Measurements from ENCODE around the gene SNCAIP. TPM values are rescaled to one million over a fixed set of nuclear protein-coding genes. Genes with fewer than 3 reads are reported as not detected.

SNCAIP gene
- polyA plus RNA-seq, 4 donors, result 19.9 to 32.9 (median 31.0) TPM

GRCh38 chr5:122420537-122421236 is 108.7 kb downstream of the SNCAIP start:
- no peak for DNase-seq (ENCODE audit: low read depth in 4 of 4, low spot score in 3 of 4)

DNA sequence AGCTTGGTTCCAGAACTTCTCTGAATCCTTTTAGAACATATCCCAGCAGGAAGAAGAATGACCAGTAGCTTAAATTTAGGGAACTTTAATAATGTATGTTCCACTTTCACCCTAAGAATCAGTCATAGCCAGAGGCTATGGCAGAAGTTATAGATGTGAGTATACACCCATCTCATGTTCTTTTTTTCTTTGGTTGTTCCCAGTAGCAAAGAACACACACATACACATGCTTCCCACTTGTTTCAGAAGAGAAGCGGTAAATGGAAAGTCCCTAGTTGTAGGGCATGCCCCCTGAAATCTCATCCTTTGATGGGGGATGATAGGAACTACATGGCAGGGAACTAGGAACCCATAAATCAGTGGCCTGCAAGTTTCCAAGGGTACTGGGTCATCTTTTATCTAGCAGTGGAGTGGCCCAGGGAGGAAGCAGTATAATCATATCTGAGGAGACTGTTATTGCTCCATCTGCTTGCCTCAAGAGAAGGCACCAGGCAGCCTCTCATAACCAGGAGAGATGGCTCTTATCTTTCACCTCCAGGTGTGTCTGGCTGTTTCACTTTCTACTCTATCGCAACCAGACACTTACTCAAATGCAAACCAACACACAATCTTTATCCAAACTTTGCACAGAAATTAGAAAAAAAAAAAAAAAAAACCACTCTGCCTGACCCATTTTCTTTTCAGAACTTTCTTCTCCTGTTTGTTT is 109.5 kb downstream of the SNCAIP start:
- DNase-seq (ENCODE audit: low read depth in 4 of 4, low spot score in 3 of 4), result no peak

DNA sequence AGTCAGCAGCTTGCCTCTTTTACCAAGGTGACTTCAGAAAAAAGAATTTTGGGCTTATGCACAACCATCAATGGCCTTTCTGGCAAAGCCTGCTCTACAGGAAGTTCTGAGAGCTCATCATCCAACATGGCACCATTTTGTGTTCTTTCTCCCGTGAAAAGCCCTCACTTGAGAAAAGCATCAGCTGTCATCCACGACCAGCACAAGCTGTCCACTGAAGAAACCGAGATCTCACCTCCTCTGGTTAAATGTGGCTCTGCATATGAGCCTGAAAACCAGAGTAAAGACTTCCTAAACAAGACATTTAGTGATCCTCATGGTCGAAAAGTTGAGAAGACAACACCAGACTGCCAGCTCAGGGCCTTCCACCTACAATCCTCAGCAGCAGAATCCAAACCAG is 111.2 kb downstream of the SNCAIP start:
- no peak for DNase-seq (ENCODE audit: low read depth in 4 of 4, low spot score in 3 of 4)

GRCh38 chr5:122424132-122424531 is 112.1 kb downstream of the SNCAIP start:
- no peak for DNase-seq (ENCODE audit: low read depth in 4 of 4, low spot score in 3 of 4)

- DNase-seq (ENCODE audit: low read depth in 4 of 4, low spot score in 3 of 4), result no peak
These were observed 114.3 kb downstream of the SNCAIP start for GRCh38 chr5:122426301-122426700.

GRCh38 chr5:122427621-122428020 is 115.6 kb downstream of the SNCAIP start:
- DNase-seq (ENCODE audit: low read depth in 4 of 4, low spot score in 3 of 4), result no peak

- no peak for DNase-seq (ENCODE audit: low read depth in 4 of 4, low spot score in 3 of 4)
These were observed 117.7 kb downstream of the SNCAIP start for GRCh38 chr5:122429545-122430318.

- no peak for DNase-seq (ENCODE audit: low read depth in 4 of 4, low spot score in 3 of 4)
These were observed 118.2 kb downstream of the SNCAIP start for GRCh38 chr5:122430319-122430586.

GRCh38 chr5:122431298-122431697 is 119.3 kb downstream of the SNCAIP start:
- no peak for DNase-seq (ENCODE audit: low read depth in 4 of 4, low spot score in 3 of 4)

DNA sequence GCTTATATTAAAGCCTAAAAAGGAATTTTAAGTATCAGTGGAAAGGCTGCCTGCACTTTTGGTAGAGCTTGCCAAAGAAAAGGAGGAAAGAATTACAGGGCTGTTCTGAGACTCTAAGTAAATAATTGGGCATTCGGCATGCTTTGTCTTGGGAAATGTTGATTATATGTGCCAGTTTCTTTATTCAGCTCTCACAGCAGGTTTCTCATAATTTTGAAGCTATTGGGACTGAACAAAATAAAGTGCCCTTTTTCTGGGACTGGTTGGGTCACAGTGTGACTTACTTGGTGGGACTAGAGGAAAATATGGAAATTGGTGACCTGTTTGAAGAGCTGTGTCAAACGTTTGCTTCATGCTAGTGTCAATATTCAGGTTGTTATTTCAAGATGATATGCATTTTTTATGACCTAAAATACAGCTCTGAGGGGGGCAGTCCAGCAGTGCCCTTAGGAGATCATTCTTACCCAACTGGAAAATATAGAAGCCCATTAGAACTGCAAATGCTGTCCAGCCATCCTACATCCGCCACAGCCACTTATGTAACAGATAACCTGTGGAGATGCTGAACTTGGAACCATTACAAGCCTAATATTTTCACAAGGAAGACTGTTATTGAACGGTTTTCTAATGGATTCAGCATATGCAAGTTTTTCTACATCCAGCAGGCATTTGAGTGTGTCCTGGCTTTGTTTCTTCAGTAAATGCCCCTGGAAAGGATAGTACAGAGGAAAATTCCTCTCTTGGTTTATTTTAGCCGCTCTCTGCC is 122.4 kb downstream of the SNCAIP start:
- no peak for DNase-seq (ENCODE audit: low read depth in 4 of 4, low spot score in 3 of 4)

GRCh38 chr5:122435234-122435633 is 123.2 kb downstream of the SNCAIP start:
- no peak for DNase-seq (ENCODE audit: low read depth in 4 of 4, low spot score in 3 of 4)

- no peak for DNase-seq (ENCODE audit: low read depth in 4 of 4, low spot score in 3 of 4)
These were observed 123.7 kb downstream of the SNCAIP start for GRCh38 chr5:122435761-122436160.

GRCh38 chr5:122436615-122437014 is 124.6 kb downstream of the SNCAIP start:
- DNase-seq (ENCODE audit: low read depth in 4 of 4, low spot score in 3 of 4), result no peak

DNA sequence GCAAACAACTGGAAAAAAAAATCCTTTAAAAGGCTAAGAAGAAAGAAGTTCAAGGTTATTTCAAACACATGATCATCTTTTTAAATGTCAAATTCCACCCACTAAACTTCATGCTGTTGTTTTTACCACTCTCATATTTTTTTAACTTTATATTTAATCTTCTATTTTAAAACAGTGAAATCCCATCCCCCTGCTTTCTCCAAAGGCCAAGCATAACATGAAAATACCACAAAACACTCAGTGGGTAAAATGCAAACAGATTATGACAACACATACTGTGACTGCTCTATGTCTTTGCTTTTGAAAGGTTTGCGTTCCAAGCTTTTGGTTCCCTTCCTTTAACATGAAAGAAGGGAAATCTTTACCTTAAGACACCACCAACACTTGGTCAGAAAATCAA is 127.6 kb downstream of the SNCAIP start:
- DNase-seq (ENCODE audit: low read depth in 4 of 4, low spot score in 3 of 4), result no peak

DNA sequence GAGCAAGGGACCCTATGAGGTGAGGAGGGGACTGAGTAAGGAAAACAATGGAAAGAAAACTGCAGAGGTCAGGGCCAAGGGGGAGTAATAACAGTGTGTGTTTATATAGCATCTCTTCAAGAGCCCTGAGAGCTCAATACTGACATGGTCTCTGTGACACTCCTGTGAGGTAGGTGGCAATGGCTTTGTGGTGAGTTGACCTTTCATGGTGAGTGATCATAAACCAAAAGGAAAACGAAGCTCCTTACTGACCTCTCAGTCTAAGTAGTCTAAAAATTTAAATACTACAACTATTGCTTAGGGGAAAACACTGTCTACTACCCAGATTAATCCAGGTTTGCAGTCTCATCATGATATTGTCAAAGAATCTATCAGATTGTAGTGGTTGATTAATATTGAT is 130.9 kb downstream of the SNCAIP start:
- no peak for DNase-seq (ENCODE audit: low read depth in 4 of 4, low spot score in 3 of 4)

DNA sequence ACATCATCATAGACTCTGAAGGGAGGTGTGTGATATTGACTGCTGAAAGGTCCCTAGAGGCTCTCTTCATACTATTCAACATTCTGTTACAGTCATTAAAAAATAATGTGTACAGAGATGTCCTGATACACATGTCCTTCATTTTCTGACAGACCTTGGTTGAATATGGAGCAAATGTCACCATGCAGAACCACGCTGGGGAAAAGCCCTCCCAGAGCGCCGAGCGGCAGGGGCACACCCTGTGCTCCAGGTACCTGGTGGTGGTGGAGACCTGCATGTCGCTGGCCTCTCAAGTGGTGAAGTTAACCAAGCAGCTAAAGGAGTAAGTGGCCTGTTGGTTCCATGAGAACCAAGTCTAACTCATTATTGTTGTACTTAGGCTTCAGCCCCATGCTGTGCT is 132.4 kb downstream of the SNCAIP start:
- no peak for DNase-seq (ENCODE audit: low read depth in 4 of 4, low spot score in 3 of 4)

GRCh38 chr5:122445070-122445469 is 133.0 kb downstream of the SNCAIP start:
- no peak for DNase-seq (ENCODE audit: low read depth in 4 of 4, low spot score in 3 of 4)

GRCh38 chr5:122447072-122447471 is 135.0 kb downstream of the SNCAIP start:
- no peak for DNase-seq (ENCODE audit: low read depth in 4 of 4, low spot score in 3 of 4)

DNA sequence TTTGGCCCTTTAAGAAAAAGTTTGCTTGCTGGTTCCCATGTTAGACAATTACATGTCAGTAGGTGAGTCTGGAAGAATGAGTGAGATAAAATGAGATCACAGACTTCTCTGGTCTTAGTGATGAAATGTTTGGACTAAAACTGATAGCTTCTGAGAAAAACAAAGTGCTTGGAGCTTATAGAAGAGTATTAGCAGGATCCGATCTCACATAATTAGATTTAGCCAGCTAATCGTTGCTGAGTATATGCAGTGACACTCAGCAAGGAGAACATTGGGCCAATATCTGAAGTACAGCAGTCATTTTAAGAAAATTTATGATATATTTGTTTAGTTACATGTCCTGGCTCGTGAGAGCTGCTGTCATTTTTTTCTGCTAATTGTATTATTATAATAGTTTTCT is 135.8 kb downstream of the SNCAIP start:
- DNase-seq (ENCODE audit: low read depth in 4 of 4, low spot score in 3 of 4), result no peak

GRCh38 chr5:122454541-122454940 is 142.5 kb downstream of the SNCAIP start:
- no peak for DNase-seq (ENCODE audit: low read depth in 4 of 4, low spot score in 3 of 4)

DNA sequence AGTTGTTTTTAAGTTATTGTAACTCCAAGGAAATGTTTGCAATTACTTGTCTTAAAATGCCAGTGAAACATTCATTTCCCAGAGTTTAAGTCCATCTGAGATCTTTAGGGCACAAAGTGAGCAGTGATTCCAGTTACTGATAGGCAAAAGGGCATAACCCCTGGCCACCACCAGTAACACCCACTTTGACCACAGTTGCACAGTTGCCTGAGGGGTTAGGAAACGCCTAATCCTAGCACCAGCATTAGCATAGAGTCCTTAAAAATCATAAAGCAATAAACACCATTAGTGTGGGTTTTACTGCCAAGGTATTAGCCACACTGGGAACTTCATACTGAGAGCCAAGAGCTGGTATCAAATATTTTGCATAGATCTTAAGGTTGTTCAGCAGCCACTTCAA is 143.9 kb downstream of the SNCAIP start:
- DNase-seq (ENCODE audit: low read depth in 4 of 4, low spot score in 3 of 4), result no peak
